ENCODE data around the gene DDX42.
"Not testable (repeated sequence)": the region's sequence is repeated elsewhere in the genome, so short reads cannot be mapped to it uniquely, and the experiment has no call there.

DDX42 gene

DNA sequence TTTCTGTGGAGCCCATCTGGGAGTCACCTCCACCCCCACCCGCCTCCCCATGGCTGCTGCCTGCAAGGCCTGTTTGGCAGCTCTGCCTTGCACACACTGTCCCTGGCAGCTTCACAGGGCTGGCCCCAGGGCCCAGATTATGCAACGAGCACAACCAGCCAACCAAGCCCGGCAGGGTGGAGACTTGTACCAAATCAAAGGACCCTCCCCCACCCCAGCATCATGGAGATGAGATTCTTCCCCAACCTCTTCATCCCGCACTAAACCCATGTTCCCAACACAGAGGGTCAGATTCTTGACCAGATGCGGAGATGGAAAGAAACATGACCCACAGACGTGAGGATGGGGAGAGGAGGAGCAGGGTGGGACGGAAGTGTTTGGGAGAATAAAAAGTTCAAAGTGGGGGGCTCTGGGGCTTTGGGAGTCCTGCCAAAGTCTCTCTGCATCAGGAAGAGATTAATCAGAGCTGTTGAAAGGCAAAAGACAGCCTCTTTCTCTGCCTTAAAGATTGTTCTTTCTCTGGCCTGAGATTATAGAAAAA is 64.7 kb downstream of the DDX42 start:
- DNase-seq (ENCODE audit: low read depth, low spot score): no peak

DNA sequence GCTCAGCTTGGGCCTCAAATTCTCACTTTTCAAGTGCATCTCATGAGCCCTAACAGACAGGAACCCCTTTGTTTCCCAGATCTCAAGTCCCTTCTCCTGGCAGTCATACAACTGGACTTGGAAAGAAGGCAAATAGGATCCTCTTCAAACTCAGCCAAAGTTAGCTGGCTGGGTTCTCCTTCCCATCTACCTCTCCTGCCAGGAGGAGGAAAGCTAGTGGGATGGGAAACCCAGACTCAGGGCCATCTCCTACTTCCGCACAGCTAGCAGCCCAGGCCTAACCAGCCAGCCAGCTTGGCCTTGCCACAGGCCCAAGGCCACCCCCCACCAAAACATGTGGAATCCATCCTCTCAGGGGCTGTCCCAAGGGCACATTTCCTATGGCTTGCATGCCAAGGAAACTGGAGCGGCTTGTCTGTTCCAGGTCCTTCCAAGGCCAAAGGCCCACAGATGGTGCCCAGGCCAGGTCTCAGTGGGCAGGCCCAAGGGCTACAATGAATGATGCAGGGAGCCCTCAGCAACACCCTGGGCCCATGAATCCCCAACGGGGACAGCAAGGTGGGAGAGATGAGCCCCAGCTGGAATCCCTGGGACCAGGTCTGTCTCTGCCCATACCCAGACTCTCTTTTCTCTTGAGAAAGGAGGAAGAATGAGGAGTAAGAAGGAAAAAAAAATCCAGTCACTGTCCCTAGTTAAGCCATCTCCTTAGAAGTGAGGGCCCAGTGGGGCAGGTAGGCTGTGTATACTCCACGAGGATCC is 66.8 kb downstream of the DDX42 start:
- no peak for DNase-seq (ENCODE audit: low read depth, low spot score)

GRCh38 chr17:63841350-63842172 is 67.6 kb downstream of the DDX42 start:
- DNase-seq (ENCODE audit: low read depth, low spot score): no peak

DNA sequence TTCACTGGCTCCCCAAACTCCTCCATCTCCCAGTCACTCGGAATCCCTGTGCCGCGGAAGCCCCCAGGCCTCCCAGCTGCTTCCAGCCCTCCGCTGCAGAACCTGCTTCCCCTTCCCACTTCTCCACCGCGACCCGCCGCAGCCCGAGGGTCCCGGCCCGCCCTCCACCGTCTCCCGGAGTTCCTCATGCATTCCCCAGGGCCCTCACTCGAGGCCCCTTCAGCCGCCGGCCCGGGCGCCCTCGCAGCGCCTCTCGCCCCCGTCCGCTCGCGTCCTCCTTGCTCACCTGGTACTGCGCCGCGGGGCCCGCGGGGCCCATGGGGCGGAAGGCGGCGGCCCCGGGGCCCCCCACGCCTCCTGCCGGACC is 68.2 kb downstream of the DDX42 start:
- DNase-seq (ENCODE audit: low read depth, low spot score): no peak

DNA sequence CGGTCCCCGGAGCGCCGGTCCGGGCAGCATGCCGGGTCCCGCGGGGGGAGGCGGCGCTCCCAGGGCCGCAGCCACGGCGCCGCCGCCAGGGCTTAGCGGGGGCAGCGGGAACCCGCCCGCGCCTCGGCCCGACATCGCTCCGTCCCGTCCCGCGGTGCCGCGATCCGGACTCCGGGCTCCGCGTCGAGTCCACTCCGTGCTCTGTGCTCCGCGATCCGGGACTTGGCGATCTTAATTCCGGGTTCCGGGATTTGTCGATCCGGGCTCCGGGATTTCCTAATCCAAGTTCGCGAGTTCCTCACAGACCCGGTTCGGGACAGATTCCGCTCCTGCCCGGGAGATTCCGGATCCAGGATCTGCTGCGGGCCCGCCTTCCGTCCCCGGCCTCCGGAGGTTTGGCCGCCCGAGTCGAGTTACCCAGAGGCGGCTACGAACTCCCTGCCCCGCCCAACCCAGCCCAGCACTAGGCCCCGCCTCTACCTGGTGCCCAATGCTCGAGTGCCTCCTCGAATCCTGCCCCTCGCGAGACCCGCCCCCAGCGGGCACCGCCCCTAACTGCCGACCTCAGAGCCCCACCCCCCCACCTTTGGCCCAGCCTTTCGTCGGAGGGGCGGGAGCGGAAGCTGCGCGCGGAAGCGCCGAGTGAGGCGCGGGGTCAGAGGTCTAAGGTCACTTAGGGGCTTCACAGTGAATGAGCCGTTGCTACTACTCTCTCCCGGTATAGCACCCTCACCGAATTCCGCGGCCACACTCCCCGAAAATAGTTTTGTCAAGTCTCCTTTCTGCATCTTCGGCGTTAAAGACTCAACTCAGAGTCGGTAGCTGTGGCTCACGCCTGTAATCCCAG is 68.8 kb downstream of the DDX42 start, which contains the start of gene SMARCD2:
SMARCD2 (minus strand) TSS at position 146 of the 847 bp plus-strand sequence; CDS start at position 135, 11 bp downstream.
- peak; percentile 96 for DNase-seq (ENCODE audit: low read depth, low spot score)

DNA sequence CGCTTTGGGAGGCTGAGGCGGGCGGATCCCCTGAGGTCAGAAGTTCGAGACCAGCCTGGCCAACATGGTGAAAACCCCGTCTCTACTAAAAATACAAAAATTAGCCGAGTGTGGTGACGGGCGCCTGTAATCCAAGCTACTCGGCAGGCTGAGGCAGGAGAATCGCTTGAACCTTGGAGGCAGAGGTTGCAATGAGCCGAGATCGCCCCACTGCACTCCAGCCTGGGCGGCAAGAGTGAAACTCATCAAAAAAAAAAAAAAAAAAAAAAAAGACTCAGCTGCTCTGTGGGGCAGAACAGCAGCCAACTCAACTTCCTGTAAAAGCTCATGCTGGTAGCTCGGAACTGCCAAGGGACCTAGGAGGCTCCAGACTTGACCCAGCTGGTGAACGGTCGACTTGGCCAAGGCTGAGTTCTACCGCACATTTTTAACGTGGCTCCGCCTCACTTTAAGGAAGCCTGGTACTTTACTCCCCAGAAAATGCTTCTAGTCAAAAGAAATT is 69.5 kb downstream of the DDX42 start:
- not testable (repeated sequence) for DNase-seq (ENCODE audit: low read depth, low spot score)

DNA sequence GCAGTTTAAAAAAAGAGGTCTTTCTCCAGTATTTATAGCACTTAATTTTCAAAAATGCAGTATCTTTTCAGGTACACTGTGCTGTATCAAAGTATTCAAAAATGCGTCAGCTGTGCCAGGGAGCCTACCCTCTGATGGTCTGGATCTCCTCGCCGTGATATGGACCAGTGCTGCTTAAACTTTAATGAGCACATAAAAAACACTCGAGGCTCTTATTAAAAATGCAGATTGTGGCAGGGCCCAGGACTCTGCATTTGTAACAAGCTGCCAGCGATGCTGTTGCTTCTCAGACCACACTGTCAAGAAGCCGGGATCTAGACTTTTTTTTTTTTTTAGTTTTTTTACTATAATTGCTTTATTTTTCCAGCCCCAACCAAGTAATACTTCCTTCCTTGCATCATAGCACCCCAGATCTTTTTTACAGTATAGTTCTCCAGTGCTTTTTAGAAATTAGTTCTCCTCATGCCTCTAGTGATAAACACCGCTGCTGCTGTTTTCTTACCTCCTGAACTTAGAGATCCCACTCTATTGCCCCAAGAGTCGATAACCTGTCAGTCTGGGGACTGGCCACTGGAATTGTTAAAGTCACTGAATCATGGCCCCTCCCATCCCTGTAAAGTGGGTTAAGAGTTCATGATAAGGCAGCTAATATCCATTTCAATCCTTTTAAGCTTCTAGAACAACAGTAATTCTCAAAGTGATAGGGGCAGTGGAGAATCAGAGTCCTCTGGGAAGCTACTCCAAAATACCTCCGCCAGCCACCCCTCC is 70.1 kb downstream of the DDX42 start:
- no peak for DNase-seq (ENCODE audit: low read depth, low spot score)

DNA sequence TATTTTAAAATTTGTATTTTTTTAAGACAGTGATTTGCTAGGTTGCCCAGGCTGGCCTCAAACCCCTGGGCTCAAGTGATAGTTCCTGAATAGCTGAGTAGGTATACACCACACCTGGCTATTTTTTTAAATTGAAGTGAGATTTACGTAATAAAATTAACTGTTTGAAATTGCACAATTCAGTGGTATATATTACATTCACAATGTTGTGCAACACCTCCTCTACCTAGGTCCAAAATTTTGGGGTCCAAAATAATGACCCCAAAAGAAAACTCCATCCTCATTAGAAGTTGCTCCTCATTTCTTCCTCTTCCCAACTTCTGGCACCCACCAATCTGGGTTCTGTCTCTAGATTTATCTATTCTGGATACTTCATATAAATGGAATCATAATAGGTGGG is 71.5 kb downstream of the DDX42 start:
- DNase-seq (ENCODE audit: low read depth, low spot score): no peak

DNA sequence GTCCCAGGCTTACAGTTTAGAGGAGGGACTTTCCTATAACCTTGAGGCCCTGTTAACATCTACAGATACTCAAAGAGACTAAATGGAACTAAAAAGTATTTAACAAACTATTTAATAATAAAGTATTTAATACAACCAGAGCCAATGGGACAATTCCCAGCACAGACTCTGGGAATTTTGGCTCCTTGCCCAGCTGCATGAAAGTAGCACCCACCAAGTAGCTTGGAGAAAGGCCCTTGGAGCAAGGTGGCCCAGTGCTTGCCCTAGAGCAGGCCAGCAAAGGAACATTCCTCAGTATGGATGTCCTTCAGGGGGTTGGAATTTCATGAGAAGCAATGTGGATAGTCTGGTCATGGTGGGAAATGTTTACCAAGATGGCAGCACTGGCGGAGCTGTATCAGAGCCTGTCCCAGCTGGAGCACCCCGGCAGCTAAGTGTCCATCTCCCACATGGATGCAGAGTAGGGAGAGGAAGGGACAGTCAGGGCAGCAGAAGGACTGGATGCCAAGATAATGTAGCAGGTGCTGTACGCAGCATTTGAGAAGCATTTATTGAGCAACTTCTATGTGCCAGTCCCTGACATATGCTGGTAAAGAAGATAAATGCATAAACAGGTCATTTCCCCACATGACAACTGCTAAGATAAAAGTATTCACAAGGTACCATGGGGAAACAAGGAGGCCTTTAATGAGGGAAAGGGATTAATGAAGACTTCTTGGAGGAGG is 73.7 kb downstream of the DDX42 start:
- DNase-seq (ENCODE audit: low read depth, low spot score): no peak

- DNase-seq (ENCODE audit: low read depth, low spot score): peak; percentile 87
Measured at GRCh38 chr17:63848834-63849689, 75.1 kb downstream of the DDX42 start.

DNA sequence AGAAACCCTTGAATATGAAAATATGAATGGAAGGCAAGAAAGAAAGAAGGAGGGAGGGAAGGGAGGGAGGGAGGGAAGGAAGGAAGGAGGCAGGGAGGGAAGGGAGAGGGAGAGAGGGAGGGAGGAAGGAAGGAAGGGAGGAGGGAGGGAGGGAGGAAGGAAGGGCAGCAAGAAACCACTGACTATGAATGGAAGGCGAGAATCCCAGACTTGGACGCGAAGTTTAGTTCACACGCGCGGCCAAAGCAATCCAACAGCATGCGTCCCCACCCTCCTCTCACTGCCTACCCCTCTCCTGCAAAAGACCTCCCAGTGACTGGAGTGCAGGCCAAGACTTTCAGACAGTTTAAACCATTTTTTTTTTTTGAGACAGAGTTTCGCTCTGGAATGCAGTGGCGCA is 76.4 kb downstream of the DDX42 start:
- no peak for DNase-seq (ENCODE audit: low read depth, low spot score)

DNA sequence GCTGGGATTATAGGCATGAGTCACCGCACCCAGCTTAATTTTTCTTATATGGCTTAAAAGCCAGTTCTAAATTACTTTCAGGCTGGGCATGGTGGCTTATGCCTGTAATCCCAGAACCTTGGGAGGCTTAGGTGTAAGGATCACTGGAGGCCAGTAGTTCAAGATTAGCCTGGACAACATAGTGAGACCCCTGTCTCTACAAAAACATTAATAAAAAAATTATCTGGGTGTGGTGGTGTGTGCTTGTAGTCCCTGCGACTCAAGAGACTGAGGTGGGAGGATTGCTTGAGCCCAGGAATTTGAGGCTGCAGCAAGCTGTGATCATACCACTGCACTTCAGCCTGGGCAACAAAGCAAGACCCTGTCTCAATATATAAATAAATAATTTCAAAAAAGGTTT is 79.3 kb downstream of the DDX42 start:
- DNase-seq (ENCODE audit: low read depth, low spot score): no peak

DNA sequence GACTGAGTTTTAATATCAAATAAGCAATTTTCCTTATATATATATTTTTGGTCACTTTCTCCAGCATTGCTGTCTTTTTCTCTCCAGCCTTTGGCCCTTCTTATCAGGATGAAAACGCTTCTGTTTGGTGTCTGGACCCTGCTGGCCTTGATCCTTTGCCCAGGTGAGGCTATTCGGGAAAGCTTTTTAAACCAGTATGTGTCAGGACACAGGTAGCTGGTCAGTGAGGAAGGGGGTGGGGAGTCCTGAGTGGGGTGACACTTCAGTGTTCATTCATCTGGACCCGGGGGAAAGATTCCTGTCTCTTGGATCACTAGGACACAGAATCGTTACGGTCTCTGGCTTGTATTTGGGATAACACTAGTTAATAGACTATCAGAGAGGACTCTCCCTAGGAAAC is 80.7 kb downstream of the DDX42 start:
- no peak for DNase-seq (ENCODE audit: low read depth, low spot score)

DNA sequence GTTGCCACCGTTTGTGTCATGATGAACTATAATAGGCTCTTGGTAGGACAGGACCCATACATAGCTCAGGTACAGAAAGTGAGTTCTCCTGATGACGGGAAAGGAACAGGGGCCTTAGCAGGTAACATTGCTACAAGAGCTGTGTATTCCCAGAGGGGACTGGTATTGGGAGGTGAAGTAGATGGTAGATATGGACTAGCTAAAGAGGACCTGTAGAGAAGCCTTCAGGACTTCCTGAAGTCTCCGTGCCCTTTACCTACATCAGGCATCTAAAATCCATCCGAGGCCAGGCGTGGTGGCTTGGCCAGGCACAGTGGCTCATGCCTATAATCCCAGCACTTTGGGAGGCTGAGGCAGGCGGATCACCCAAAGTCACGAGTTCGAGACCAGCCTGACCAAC is 81.2 kb downstream of the DDX42 start:
- no peak for DNase-seq (ENCODE audit: low read depth, low spot score)

- not testable (repeated sequence) for DNase-seq (ENCODE audit: low read depth, low spot score)
Measured at GRCh38 chr17:63856425-63856824, 82.5 kb downstream of the DDX42 start.

DNA sequence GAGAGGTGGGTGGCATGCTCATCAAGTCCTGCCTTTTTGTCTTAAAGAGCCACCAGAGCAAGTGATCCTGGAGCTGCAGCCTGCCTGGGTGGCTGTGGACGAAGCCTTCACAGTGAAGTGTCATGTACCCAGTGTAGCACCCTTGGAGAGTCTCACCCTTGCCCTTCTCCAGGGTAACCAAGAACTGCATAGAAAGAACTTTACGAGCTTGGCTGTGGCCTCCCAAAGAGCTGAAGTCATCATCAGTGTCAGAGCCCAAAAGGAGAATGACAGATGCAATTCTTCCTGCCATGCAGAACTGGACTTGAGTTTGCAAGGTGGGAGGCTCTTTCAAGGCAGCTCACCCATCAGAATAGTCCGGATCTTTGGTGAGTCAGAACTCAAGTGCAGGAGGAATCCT is 85.3 kb downstream of the DDX42 start:
- no peak for DNase-seq (ENCODE audit: low read depth, low spot score)

- not testable (repeated sequence) for DNase-seq (ENCODE audit: low read depth, low spot score)
Measured at GRCh38 chr17:63866625-63867024, 92.7 kb downstream of the DDX42 start.
